CD4-positive, alpha-beta T cell treated with Interleukin-6 at 100 ng/mL for 8 hours (primary cell): Measurements from ENCODE around the gene SCN7A.
A peak's percentile ranks its signal among the peaks of the same experiment; 100 is the strongest.
"Not testable (repeated sequence)": the region's sequence is repeated elsewhere in the genome, so short reads cannot be mapped to it uniquely, and the experiment has no call there.

Experiments
- DNase-seq: peaks from one replicate; pipeline ENCODE4 v3.0.0-alpha.2; 2020; ENCODE audit warnings: mixed read lengths, low spot score

SCN7A gene

DNA sequence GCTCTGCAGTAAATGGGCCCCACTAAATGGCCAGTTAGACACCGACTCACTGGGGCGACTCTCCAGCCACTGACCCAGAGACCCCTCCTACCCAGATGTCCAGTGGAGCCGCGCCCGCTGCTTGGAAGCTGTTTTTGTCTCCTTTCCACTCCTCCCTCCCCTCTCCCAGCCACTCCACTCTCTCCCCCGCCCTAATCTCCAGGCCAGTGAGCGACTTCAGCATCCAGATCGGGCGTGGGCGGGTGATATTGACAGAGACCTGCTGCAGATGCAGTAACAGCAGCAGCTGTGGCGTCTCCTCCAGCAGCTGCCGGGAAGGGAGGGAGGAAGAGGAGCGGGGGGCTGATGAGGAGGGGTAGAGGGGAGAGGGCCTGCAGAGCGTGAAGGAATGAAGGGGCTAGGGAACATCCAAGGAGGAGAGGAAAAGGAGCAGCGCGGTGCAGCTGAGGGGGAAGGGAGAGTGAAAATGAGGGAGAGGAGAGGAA is at the start of gene SCN7A:
TSS of gene SCN7A (minus strand) at position 110 of the 485 bp plus-strand sequence. CDS start 16,553 bp downstream, outside the sequence.
- DNase-seq = no peak

DNA sequence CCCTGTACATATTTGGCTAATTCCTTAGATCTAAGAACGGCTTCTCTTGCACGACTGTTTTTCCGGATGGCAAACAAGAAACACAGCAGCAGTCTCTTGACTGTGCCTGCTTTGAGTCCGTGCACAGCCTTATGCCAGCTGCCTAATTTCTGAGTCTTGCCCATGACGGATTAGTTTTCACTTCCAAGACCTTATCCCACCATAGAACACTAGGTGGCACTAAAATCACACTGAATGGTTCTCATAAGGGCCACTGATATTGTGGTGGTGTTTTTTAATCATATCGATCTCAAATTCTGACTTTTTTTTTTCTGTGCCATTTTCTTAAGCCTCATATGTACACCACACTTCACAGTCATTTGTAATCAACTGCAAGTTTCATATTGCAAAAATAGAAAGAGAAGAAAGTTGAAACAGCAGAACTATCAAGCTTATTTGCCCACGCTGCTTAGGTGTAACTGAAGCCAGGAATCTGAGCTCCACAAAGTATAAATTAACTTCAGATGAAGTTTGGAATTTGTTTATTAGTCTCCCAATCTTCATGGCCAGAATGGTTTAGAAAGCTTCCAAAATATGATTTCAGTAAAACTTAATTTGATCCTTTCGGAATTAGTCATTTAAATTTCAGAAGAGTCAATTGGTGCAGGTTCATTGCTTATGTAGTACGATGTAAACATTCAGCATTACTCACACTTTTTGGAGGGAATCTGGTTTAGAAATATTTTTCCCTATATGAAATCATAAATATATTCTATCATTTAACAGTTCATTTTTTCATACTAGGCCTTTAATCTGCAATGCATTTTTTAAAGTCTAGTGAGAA is 45.5 kb upstream of the SCN7A start:
- DNase-seq = peak; percentile 19

DNA sequence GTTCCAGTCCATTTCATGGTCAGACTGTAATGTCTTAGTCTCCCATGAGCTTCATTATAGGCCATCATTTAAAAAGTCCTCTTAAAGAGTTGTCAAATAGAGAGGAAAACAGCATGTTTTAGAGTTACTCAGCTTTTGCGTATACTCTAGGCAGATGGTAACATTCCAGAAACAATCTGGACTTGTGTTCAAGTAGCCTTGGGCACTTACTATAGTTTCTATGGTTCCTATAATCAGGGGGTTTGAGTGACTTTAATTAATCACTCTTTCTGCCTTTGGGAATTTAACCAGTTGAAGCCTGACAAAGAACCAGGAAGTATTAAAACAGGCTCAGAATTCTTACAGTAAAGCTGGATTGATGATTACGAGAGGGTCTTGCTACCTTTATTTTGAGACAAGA is 42.1 kb upstream of the SCN7A start:
- no peak for DNase-seq

DNA sequence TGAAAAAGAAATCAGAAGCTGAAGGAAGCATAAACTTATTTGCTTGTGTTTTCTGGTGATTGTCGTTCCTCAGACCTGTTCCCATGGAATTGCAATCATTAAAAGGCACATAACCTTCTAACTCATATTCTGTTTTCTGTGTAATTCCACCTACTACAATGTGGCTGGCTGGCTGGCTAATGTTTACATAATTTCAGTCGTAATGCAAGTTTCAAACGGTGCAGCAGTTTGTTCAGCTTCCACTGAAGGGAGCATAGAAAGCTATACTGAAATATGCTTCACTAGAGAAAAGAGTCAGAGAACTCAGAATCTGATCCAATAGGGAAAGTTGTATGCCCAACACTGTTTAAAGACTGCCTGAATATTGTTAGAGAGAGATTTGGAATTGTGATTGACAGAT is 27.1 kb upstream of the SCN7A start:
- no peak for DNase-seq

DNA sequence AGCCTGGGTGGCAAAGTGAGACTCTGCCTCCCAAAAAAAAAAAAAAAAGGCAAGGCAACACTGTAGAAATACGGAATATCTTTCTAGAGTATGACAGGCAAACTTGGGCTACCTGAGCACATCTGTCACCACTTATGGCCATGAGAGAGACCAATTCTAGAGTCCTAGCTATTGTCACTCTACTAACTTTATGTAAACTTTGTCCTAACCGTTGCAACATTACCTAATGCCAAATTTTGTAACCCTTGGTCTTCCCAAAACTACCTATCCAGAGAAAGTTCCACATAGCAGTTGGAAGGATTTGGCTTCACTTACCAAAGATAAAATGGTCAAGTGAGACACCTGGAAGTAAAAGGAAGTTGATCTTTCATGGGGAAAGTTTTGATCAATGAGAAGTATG is 26.6 kb upstream of the SCN7A start:
- no peak for DNase-seq

DNA sequence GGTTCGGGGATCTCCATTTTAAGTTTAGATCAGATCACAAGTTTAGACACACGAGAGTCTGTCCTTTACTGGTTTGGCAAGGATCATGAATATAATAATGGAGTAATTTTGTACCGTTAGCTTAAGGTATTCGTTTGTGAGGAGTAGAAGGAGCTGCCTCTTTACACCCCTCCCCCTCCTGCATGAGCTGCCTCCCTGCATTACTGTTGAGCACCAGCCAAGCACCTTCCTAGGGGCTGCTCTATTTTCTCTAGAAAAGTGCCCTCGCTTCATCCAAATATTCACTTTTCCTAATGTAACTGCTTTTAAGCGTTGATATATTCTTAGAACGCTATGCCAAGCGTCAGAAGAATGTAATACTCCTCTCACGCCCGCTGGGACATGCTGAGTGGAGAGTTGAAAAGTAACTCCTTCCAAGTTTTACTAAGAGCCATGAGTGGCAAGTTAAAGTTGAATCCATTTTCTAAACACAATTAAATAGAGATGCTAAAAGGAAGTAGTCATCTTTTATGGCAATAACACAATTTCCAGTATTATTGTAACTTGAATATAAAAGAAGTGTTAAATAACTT is 25.4 kb upstream of the SCN7A start:
- DNase-seq = no peak

DNA sequence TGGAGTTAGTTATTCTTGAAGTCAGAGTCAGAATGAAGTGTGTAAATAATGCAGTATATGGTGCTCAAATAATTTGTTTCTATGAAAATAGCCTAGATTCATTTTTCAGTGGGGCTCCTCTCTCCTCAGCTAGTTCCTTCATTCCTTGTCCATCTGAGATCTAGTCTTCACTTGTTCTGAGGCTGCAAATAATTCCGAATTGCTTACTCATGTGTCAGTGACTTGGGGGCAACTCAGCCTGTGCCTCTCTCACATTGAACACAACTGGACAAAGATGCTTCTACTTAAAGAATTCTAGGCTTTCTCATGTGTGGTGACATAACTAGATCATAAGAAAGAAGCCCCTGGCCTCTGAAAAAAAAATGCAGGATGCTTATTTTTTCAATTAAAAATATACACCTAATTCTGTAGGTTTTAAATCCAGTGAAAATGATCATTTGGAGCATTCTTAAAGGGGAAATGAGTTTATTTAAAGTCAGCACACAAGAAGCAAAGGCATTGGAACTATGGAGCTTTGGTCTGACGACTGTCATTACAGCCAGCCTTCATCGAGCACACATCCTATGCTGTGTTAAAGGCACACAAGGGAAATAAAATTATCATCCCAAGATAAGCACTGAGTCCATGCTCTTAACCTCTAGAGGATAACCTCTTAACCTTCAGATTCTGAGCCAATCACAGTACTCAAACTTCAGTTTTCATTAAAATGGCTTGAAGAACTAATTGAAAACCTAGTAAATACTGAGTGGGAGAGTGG is 24.8 kb upstream of the SCN7A start:
- no peak for DNase-seq

DNA sequence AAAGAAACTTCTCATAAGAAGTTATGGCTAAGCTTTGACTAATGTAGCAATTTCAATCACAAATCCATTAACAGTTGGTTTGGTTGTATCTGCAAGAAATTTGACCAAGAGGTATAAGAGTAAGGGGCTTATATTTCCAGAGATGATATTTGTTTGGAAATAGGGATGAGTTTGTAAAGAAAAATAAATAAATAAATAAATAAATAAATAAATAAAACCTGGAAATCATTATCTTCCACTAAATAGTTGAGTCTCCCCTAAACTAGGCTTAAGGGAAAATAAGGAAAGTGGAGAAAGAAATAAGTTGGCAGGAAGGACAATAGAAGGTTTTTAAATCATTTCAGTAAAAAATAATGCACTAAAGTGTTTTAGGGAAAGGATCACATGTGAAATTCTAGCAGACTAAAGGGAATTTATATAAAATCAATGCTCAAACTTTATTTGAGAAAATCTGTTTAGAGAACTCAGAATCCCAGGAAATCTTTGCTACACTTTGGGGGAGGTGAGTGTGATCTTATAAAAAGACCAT is 23.5 kb upstream of the SCN7A start:
- no peak for DNase-seq

DNA sequence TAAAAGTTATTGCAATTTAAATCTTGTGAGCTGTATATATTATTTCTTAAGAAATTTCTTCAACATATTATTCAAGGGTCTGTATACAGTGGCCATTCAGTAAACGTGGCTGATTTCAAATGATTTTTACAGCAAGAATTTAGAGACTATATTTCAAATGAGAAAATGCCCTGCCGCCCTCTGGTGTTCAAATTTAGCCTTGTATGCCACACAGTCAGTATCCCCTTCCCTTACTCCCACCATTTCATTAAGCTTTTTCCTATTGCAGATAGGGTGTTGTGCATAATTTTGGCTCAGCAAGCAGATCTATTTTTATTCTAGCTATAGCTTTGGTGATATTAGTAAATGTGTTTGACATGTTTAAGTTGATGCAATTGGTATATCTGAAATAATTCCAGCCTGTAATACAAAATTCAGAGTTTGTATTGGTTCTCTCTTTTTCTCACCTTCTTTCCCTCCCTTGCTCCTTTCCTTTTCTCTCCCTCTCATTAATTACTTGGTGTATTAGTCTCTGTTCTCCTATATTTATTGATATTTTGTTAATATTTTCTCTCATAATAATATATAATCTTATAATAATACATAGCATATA is 22.8 kb upstream of the SCN7A start:
- DNase-seq = no peak

DNA sequence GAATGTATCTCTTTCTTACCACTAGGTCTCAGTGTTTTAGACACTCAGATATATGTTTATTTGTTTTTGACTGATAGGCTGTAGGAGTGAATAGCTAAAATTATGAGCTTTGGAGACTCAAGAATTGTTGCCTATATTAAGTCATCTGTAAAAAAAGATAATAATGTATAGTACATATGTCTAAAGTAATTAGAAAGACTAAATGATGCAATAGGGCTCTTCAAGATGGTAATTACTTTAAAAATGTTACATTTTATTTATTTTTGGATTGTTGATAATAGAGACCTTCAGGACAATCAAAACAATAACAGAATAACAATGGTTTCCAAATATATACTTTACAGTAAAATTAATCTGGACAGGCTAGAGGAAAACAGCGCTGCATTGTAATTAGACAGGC is 19.9 kb upstream of the SCN7A start:
- no peak for DNase-seq

DNA sequence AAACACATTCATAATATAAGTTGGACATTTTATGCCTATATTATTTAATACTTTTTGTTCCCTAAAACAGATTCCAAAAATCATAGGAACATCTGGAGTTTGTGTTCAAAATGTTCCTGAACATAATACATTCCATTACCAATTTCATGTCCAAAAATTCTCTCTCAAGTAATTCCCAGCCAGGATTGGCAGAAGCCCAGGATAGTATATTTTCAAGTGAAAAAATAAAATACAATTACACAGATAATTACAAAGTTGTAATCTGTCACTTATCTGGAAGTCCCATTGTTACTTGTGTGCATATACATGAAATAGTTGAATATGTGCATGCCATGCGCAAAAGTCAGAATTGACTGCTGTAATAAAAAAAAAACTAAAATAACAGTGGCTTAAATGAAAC is 5.2 kb upstream of the SCN7A start:
- no peak for DNase-seq

DNA sequence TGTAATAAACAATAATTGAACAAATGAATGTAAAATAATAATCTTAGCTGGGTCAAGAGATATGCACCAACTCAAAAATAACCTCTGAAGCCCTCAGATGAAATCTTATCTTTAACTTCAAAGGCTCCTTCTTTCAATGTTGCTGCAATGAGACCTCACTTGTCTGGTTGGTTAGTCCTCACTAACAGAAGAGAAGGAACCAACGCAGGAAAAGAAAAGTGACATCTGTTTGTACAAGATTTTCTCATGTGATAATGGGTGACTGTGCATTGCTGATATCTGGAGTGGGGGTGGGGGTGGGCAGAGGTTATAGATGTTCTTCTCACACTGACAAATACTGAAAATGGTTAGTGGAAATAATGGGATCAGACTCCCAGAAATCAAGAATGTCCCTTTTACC is 2.6 kb downstream of the SCN7A start:
- no peak for DNase-seq

DNA sequence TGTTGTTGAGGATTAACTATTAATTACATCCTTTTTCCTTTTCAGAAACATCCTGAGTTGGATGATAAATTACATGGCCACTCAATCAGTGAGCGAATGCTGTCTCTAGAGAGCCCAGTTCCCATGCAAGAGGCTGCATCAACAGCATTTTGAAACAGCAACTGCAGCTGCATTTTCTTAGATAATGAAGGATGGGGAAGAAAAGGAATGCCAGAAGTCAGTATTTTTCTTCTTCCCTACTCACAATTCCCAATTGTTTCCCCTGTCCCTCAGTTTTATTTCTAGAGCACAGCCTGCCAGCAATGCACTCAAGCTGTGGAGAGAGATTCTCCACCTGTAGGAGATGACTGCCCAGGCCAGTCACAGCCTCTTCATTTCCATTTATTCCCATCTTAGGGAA is 6.9 kb downstream of the SCN7A start:
- no peak for DNase-seq

DNA sequence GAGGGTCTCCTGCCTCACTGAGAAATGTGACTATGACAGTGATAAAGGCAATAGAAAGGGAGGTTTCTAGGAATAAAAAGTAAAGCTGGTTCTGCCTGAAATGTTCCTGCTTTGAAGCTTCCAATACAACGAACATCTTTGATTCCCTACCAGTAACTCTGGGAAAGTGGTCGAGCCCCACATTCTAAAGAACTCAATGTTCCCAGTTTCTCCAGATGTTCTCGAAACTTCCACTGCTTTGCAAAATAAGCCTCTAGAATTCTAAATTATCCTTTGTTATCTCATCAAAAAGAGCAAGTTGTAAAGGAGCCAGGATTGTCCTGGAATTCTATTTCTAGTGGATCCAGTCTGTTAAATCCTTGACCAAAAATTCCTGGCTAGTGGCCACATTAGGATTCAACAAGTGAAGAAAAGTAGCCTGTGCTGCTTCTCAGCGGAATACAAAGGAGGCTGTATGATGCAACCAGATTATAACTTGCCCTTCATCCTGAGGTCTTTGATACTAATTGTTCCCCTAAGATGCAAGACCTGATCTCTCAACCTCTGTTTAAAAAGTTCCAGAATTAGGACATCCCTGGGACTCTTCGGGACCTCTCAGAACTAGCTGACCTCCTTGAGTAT is 8.4 kb downstream of the SCN7A start:
- no peak for DNase-seq

DNA sequence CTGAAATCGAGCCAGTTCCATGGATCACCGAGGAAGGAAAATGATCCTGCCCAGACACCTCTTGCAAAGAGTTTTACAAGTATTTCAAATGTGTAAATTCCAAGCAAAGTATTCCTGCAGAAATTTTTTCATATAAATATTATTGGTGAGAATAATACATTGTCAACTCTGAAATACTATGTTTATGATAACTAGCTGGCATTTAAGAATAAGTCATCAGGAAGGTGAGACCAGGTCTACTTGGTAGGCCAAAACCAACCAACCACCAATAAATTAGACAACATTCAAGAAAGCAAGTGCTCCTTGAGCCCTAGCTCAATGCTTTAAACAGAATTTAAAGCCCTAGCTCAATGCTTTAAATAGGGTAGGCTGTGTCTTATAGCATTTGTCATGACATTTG is 21.7 kb downstream of the SCN7A start:
- DNase-seq = no peak

DNA sequence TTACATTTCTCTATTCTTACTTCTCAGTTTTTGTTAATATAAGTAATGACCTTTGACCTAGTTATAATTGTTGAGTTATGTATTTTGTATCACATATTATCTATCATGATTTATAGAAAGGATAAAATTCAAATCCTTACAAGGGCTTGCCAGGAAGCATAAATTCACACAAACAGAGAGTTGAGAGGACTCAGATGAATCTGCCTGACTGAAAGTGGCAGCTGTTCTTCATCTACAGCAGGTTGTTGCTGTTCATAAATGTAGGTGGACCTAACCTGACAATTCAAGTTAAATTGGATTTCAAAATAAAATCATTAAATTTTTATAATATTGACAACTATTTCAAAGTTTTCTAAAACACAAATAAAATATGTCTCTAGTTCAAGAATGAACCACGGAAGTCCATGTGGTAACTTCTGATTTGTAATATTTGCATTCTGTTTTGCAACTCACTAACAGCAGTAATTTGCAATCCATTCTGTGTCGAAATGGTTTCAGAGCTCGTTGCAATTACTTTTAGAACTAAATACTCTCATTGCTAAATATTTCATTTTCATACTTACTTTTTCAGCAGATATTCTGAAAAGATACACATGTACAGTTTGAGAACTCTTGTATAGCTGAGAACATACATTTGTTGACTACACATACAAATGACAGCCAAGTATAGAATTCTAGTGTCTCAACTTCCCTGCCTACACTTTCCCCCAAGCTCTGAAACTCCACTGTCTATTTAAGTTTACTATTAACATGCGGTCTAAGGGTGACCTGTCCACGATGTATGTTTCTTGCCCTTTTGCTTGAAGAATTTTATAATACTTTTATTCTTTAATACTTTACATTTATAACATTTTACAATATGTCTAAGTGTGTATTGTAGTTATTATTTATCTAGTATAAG is 25.7 kb downstream of the SCN7A start:
- no peak for DNase-seq

DNA sequence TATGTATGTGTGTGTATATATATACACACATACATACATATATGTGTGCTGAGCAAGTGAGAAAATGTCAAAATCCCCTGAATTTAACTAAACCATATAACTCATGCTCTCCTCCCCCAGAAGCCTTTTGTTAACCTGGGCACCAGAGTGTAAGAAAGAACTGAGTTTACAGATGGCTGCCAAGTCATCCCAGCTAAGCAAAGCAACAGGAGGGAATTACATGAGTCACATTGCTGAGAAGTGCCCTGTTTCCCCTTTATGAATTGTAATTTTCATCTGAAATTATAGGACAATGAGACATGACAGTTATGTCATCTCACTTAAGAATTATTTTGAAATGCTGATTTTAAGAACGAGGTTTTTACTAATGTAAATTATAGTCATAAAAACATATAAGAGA is 29.9 kb downstream of the SCN7A start:
- DNase-seq = no peak

DNA sequence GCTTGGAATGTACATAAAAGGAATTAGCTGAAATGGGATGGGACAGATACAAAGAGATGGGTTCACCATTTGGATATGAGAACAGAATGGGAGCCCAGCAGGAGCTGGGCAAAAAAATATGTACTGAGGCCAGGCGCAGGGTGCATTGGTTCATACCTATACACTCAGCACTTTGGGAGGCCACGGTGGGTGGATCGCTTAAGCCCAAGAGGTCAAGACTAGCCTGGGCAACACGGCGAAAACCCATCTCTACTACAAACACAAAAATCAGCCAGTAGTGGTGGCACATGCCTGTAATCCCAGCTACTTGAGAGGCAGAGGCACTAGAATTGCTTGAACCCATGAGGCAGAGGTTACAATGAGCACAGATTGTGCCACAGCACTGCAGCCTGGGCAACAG is 30.4 kb downstream of the SCN7A start:
- no peak for DNase-seq

DNA sequence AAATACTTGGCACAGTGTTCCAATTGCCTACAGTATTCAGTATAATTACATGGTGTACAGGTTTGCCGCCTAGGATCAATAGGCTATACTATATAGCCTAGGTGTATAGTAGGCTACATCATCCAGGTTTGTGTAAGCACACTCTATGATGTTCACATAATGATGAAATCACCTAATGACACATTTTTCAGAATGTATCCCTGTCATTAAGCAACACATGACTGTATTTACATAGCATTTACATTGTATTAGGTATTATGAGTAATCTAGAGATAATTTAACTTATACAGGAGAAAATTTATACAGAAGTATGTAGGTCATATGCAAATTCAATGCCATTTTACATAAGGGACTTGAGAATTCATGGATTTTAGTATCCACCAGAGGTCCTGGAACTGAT is 35.4 kb downstream of the SCN7A start:
- no peak for DNase-seq

DNA sequence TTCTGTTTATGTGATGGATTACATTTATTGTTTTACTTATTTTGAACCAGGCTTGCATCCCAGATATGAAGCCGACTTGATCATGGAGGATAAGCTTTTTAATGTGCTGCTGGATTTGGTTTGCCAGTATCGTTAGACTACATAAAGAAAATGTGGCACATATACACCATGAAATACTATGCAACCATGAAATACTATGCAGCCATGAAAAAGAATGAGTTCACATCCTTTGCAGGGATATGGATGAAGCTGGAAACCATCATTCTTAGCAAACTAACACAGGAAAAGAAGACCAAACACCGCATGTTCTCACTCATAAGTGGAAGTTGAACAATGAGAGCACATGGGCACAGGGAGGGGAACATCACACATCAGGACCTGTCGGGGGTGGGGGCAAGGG is 38.2 kb downstream of the SCN7A start:
- DNase-seq = not testable (repeated sequence)
